BE2C (cell line): ENCODE data around the gene TMEM272.

Experiments
- DNase-seq: peaks from one replicate; pipeline ENCODE4 v3.0.0-alpha.2; 2020
- H3K27me3 ChIP-seq: fragments of 250-450 bp; sonication (Bioruptor Pico); 2 replicates; pipeline ENCODE4 v1.5.1; 2020; ENCODE audit warnings: mild to moderate bottlenecking
- H3K36me3 ChIP-seq: fragments of 250-450 bp; sonication (Bioruptor Pico); 2 replicates; pipeline ENCODE4 v1.5.1; 2020; ENCODE audit warnings: mild to moderate bottlenecking
- H3K4me1 ChIP-seq: fragments of 250-450 bp; sonication (Bioruptor Pico); 2 replicates; pipeline ENCODE4 v1.5.1; 2020
- H3K4me3 ChIP-seq: 2 replicates; pipeline ENCODE4 v1.5.1; 2011; ENCODE audit warnings: low read depth, low read length
- H3K9me3 ChIP-seq: fragments of 250-450 bp; sonication (Bioruptor Pico); 2 replicates; pipeline ENCODE4 v1.5.1; 2020
- TF ChIP-seq, protein P1 (sequence below): IDR thresholded peaks from 2 replicates; pipeline ENCODE4 v1.5.1; 2012; ENCODE audit warnings: mild to moderate bottlenecking, low read depth, low read length

TMEM272 gene

DNA sequence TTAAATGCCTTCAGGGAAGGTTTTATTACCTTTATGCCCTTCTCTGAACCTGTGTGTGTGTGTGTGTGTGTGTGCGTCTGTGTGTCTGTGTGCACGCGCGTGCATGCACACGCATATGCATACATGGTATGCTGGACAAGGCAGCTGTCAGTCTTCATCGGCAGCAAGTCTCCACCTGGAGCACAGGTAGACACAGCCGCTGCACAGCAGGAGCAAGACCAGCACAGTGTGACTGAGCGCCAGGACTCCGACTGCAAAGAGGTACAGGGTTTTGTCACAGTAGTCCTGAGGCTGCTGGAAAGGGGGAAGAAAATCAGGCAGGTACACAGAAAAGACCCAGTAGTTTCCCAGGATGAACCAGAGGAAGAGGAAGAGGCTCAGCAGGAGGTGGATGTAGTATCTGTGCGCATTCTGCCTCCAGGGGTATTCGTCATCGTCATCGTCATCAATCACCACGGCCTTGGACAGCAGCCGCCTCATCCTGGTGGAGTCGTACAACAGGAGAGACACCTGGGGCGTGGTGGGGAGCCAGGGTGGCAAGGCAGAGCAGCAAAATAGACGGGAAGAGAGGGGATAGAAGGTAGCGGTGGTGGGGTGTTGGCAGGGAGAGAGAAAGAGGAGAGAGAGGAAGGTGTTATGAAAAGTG, 28.2 kb downstream of the TMEM272 start:
- Histone ChIP-seq H3K4me3 (no peak overlapping the region), H3K9me3 (no peaks in the 10 kb centered on the region), H3K27me3 (no peaks in the 10 kb centered on the region), H3K4me1 (no peaks in the 10 kb centered on the region; the same call in 1 of the 2 replicates), H3K36me3 (no peaks in the 10 kb centered on the region)
- TF ChIP-seq, protein P1, sequence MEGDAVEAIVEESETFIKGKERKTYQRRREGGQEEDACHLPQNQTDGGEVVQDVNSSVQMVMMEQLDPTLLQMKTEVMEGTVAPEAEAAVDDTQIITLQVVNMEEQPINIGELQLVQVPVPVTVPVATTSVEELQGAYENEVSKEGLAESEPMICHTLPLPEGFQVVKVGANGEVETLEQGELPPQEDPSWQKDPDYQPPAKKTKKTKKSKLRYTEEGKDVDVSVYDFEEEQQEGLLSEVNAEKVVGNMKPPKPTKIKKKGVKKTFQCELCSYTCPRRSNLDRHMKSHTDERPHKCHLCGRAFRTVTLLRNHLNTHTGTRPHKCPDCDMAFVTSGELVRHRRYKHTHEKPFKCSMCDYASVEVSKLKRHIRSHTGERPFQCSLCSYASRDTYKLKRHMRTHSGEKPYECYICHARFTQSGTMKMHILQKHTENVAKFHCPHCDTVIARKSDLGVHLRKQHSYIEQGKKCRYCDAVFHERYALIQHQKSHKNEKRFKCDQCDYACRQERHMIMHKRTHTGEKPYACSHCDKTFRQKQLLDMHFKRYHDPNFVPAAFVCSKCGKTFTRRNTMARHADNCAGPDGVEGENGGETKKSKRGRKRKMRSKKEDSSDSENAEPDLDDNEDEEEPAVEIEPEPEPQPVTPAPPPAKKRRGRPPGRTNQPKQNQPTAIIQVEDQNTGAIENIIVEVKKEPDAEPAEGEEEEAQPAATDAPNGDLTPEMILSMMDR = no peak
- no peak for DNase-seq

DNA sequence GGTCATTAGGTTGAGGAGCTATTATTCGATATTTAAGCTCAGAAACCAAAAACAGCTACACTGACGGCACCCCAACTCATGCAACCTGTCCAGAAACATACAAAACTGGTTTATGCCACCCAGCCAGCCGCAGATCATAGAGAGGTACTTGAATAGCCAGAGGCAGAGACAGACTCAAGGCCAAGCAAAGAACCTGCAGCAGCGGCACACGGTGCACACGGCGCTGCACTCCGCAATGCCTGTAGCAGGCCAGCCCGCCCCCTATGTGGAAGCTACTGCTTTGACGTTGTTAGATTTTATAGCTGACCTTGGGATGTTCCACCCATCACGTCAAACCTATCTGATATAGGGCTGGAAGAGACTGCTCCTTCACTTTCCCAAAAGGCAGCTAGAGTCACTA, 29.1 kb downstream of the TMEM272 start:
- Histone ChIP-seq H3K36me3 (no peaks in the 10 kb centered on the region), H3K9me3 (no peaks in the 10 kb centered on the region), H3K27me3 (no peaks in the 10 kb centered on the region), H3K4me3 (no peak overlapping the region), H3K4me1 (no peaks in the 10 kb centered on the region; the same call in 1 of the 2 replicates)
- DNase-seq = no peak
- TF ChIP-seq, protein P1 = no peak

DNA sequence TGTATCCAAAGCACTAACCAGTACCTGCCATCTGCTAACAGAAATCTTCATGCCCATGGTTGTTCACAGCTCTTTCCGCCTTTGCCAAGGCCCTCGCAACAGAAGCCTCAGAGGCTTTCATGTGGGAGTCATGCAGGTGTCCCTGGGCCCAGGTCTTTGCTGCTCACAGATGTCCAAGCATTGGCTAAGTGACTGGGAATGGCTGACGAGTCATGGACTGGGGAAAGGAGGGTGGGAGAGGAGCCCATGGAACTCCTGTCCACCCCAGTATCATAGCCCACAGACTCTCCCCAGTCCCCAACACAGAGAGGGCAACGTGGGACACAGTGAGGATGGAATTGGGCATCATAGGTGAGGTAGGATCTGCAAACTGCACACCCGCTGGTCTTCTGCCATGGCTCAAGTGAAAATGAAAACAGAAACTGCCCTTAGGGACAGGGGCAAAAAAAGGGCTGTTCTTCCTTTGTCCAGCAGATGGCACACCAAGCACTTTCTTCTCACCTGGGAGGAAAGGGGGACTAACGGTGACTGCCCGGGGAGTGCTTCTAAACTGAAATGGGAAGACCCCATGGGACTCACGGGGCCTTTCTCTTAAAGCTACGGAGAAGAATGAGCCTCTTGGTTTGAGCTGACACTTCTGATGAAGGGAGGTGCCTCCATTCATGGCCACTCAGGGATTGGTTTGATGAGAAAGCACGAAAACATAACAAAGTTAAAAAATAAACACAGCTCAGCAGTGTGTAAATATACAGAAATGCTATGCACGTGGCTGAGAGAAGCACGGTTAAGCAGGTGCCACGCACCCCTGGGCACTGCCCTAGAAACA, 29.9 kb downstream of the TMEM272 start:
- no peaks in the 10 kb centered on the region for H3K36me3 ChIP-seq
- no peaks in the 10 kb centered on the region; the same call in 1 of the 2 replicates for H3K4me1 ChIP-seq
- peak; percentile 69 for DNase-seq
- H3K27me3 ChIP-seq = no peaks in the 10 kb centered on the region
- TF ChIP-seq, protein P1 = peak; percentile 91
- H3K9me3 ChIP-seq = no peaks in the 10 kb centered on the region
- H3K4me3 ChIP-seq = peak overlapping the region; percentile 26

DNA sequence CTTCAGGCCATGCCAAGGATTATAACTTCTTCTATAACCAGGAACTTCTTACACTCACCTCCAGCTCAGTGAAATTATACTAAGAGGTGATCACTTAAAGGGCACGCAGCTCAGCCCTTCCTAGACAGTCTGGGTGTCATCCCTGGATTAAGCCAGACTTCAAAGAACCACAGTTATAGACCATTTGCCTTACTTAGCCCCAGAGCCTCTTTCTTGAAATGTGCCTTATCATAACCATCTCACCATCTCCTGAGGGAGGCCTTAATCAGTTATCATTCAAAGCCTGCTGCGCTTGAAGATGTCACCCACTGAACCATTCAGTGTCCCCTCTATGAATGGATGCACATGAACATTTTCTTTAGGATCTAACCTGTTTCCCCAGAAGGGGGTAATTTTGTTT, 30.9 kb downstream of the TMEM272 start:
- no peak overlapping the region for H3K4me3 ChIP-seq
- H3K9me3 ChIP-seq = no peaks in the 10 kb centered on the region
- no peak for DNase-seq
- no peaks in the 10 kb centered on the region; the same call in 1 of the 2 replicates for H3K4me1 ChIP-seq
- H3K27me3 ChIP-seq = no peaks in the 10 kb centered on the region
- H3K36me3 ChIP-seq = no peaks in the 10 kb centered on the region
- TF ChIP-seq, protein P1 = no peak

DNA sequence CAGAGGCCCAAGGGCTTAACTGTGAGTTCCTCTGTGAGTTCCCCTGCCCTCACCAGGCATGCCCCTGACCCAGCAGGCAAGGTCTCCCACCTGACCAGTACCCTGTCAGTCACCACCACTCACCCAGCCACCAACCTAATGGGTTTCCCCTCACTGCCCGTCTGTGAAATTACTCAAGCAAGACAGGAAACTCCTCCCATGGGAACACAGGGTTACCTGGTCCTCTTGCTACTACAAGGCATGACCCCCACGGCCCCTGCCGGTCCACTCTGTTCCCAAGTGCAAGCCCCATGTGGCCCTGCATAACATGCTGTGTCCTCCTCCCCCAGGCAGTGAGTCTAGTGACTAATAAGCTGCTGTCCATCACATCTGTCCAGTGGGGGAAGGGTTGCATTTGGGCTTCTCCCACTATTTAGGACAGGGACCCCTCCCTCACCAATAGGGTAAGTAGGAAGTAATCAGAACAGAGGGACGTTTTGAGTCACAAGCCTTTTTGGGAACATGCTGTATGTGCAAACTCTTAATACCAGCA, 33.0 kb downstream of the TMEM272 start:
- no peaks in the 10 kb centered on the region for H3K9me3 ChIP-seq

More for the DNA sequence above, 33.0 kb downstream of the TMEM272 start:
- TF ChIP-seq, protein P1 = no peak
- DNase-seq = no peak
- H3K27me3 ChIP-seq = no peaks in the 10 kb centered on the region
- H3K4me3 ChIP-seq = no peak overlapping the region
- no peaks in the 10 kb centered on the region; the same call in 1 of the 2 replicates for H3K4me1 ChIP-seq
- H3K36me3 ChIP-seq = no peaks in the 10 kb centered on the region
